Adrenal gland (tissue), 5 donors: ENCODE results near the gene RFC2.

ENCODE experiments used
- POLR2A ChIP-seq, 2 donors: fragments of 450-650 bp; IDR thresholded peaks; one replicate each; pipeline ENCODE4 v1.6.1; 2017; ENCODE audit warnings: antibody characterized with exemption in 2 of 2, mild to moderate bottlenecking in 2 of 2, moderate library complexity in 1 of 2
- TF ChIP-seq, protein P1 (sequence below), 6 experiments: fragments of 450-650 bp in 4 of 6; fragments of 200-600 bp in 2 of 6; sonication (generic) in 1 of 6; IDR thresholded peaks; 1 replicate in 5 of 6; 2 replicates in 1 of 6; pipeline versions ENCODE4 v1.5.1 to v1.8.0; 2016 to 2021; ENCODE audit warnings: antibody characterized with exemption in 6 of 6, mild to moderate bottlenecking in 2 of 6, moderate library complexity in 1 of 6
- donor health status: DM: no; HTN: no; CAD: no.

- TF ChIP-seq, protein P1, sequence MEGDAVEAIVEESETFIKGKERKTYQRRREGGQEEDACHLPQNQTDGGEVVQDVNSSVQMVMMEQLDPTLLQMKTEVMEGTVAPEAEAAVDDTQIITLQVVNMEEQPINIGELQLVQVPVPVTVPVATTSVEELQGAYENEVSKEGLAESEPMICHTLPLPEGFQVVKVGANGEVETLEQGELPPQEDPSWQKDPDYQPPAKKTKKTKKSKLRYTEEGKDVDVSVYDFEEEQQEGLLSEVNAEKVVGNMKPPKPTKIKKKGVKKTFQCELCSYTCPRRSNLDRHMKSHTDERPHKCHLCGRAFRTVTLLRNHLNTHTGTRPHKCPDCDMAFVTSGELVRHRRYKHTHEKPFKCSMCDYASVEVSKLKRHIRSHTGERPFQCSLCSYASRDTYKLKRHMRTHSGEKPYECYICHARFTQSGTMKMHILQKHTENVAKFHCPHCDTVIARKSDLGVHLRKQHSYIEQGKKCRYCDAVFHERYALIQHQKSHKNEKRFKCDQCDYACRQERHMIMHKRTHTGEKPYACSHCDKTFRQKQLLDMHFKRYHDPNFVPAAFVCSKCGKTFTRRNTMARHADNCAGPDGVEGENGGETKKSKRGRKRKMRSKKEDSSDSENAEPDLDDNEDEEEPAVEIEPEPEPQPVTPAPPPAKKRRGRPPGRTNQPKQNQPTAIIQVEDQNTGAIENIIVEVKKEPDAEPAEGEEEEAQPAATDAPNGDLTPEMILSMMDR (IDR thresholded peaks at IDR 0.05) = no peak
- TF ChIP-seq POLR2A (IDR thresholded peaks at IDR 0.05) = no peak
Measured at GRCh38 chr7:74253331-74253730, 868 bp downstream of the RFC2 start.
